H9 (cell line): ENCODE results near the gene S100A8. TPM values are rescaled to one million over a fixed set of nuclear protein-coding genes. Genes with fewer than 3 reads are reported as not detected.

Experiments used
- DNase-seq: peaks from one replicate; pipeline ENCODE4 v3.0.0-alpha.2; 2017
- H2AFZ ChIP-seq: one replicate; pipeline ENCODE4 v1.6.1; 2013; ENCODE audit warnings: mild to moderate bottlenecking, low read length, control low read depth, moderate library complexity
- H2AK5ac ChIP-seq: 2 replicates; pipeline ENCODE4 v1.6.1; 2013; ENCODE audit warnings: low read length, control low read depth, mixed read lengths; ENCODE audit not compliant: insufficient read length
- H2BK120ac ChIP-seq: one replicate; pipeline ENCODE4 v1.6.1; 2013; ENCODE audit warnings: low read depth, mild to moderate bottlenecking, low read length, control low read depth, inconsistent platforms; ENCODE audit not compliant: poor library complexity, severe bottlenecking
- H2BK12ac ChIP-seq: 2 replicates; pipeline ENCODE4 v1.6.1; 2013; ENCODE audit warnings: low read length, control low read depth, mixed read lengths, low read depth; ENCODE audit not compliant: insufficient read length
- H2BK15ac ChIP-seq: 2 replicates; pipeline ENCODE4 v1.6.1; 2013; ENCODE audit warnings: low read depth, low read length, control low read depth
- H2BK20ac ChIP-seq: one replicate; pipeline ENCODE4 v1.6.1; 2013; ENCODE audit warnings: low read depth, mild to moderate bottlenecking, low read length, control low read depth, inconsistent platforms; ENCODE audit not compliant: poor library complexity, severe bottlenecking
- H2BK5ac ChIP-seq: 2 replicates; pipeline ENCODE4 v1.6.1; 2013; ENCODE audit warnings: low read length, control low read depth, mixed read lengths; ENCODE audit not compliant: insufficient read length
- H3K14ac ChIP-seq: 2 replicates; pipeline ENCODE4 v1.6.1; 2013; ENCODE audit warnings: low read length, control low read depth; ENCODE audit not compliant: insufficient read depth
- H3K18ac ChIP-seq: 2 replicates; pipeline ENCODE4 v1.6.1; 2013; ENCODE audit warnings: low read depth, mild to moderate bottlenecking, mixed read lengths, low read length, control low read depth; ENCODE audit not compliant: insufficient read length
- H3K23ac ChIP-seq: 2 replicates; pipeline ENCODE4 v1.6.1; 2013; ENCODE audit warnings: low read length, control low read depth, mixed read lengths, low read depth; ENCODE audit not compliant: insufficient read length
- H3K23me2 ChIP-seq: 2 replicates; pipeline ENCODE4 v1.6.1; 2013; ENCODE audit warnings: low read depth, mild to moderate bottlenecking, mixed read lengths, low read length, control low read depth; ENCODE audit not compliant: insufficient read length, poor library complexity, severe bottlenecking
- H3K27ac ChIP-seq: 2 replicates; pipeline ENCODE4 v1.5.1; 2013; ENCODE audit warnings: low read length, control low read depth, mixed read lengths, low read depth; ENCODE audit not compliant: insufficient read length
- H3K27me3 ChIP-seq: 2 replicates; pipeline ENCODE4 v1.6.1; 2013; ENCODE audit warnings: low read length, control low read depth, inconsistent platforms; ENCODE audit not compliant: insufficient read depth
- H3K4ac ChIP-seq: 2 replicates; pipeline ENCODE4 v1.6.1; 2013; ENCODE audit warnings: low read depth, mild to moderate bottlenecking, control low read depth, inconsistent platforms, low read length, moderate library complexity
- H3K4me1 ChIP-seq: 2 replicates; pipeline ENCODE4 v1.6.1; 2013; ENCODE audit warnings: low read length, control low read depth, inconsistent platforms; ENCODE audit not compliant: insufficient read depth
- H3K4me2 ChIP-seq: 2 replicates; pipeline ENCODE4 v1.6.1; 2013; ENCODE audit warnings: low read length, control low read depth, mixed read lengths; ENCODE audit not compliant: insufficient read length, insufficient read depth
- H3K56ac ChIP-seq: 2 replicates; pipeline ENCODE4 v1.6.1; 2013; ENCODE audit warnings: low read depth, mild to moderate bottlenecking, mixed read lengths, low read length, control low read depth; ENCODE audit not compliant: insufficient read length
- H3K79me1 ChIP-seq: 2 replicates; pipeline ENCODE4 v1.6.1; 2013; ENCODE audit warnings: low read depth, mild to moderate bottlenecking, moderate library complexity, low read length, control low read depth, inconsistent platforms; ENCODE audit not compliant: insufficient read depth, poor library complexity, severe bottlenecking
- H3K79me2 ChIP-seq: 2 replicates; pipeline ENCODE4 v1.6.1; 2013; ENCODE audit warnings: low read length, control low read depth, inconsistent platforms; ENCODE audit not compliant: insufficient read depth
- H3K9ac ChIP-seq: 2 replicates; pipeline ENCODE4 v1.6.1; 2013; ENCODE audit warnings: low read length, control low read depth, mixed read lengths; ENCODE audit not compliant: insufficient read length; ENCODE audit errors: extremely low read depth
- H3K9me3 ChIP-seq: one replicate; pipeline ENCODE4 v1.6.1; 2013; ENCODE audit warnings: low read depth, low read length, inconsistent platforms; ENCODE audit not compliant: control insufficient read depth
- H3T11ph ChIP-seq: one replicate; pipeline ENCODE4 v1.6.1; 2013; ENCODE audit warnings: mild to moderate bottlenecking, low read length, control low read depth, inconsistent platforms
- H4K20me1 ChIP-seq: one replicate; pipeline ENCODE4 v1.6.1; 2013; ENCODE audit not compliant: control insufficient read depth, insufficient read length, insufficient read depth
- H4K5ac ChIP-seq: 2 replicates; pipeline ENCODE4 v1.6.1; 2013; ENCODE audit warnings: low read depth, mild to moderate bottlenecking, mixed read lengths, low read length, control low read depth; ENCODE audit not compliant: insufficient read length
- H4K8ac ChIP-seq: replicated peaks from 2 replicates; pipeline ENCODE4 v1.6.1; 2013; ENCODE audit warnings: low read length, control low read depth, mixed read lengths, low read depth; ENCODE audit not compliant: insufficient read length
- H4K91ac ChIP-seq: 2 replicates; pipeline ENCODE4 v1.6.1; 2013; ENCODE audit warnings: low read depth, mild to moderate bottlenecking, moderate library complexity, mixed read lengths, low read length, control low read depth; ENCODE audit not compliant: insufficient read length
- H3K27ac Mint-ChIP-seq, 3 experiments: 2 replicates in 2 of 3; 3 replicates in 1 of 3; pipeline ENCODE4 v1.8.0; 2020 to 2021; ENCODE audit warnings: mixed read lengths in 3 of 3, mild to moderate bottlenecking in 1 of 3, moderate library complexity in 1 of 3
- H3K27me3 Mint-ChIP-seq: 2 replicates; pipeline ENCODE4 v1.8.0; 2021; ENCODE audit warnings: low read depth, mild to moderate bottlenecking, moderate library complexity, mixed read lengths
- H3K36me3 Mint-ChIP-seq, 3 experiments: 2 replicates in 2 of 3; 3 replicates in 1 of 3; pipeline ENCODE4 v1.8.0; 2020 to 2021; ENCODE audit warnings: low read depth in 3 of 3, mixed read lengths in 3 of 3; ENCODE audit not compliant: insufficient read depth in 1 of 3
- H3K4me1 Mint-ChIP-seq, 2 experiments: 2 replicates each; pipeline ENCODE4 v1.8.0; 2020; ENCODE audit warnings: mixed read lengths in 2 of 2
- H3K4me3 Mint-ChIP-seq, 2 experiments: 2 replicates in 1 of 2; 3 replicates in 1 of 2; pipeline ENCODE4 v1.8.0; 2020 to 2021; ENCODE audit warnings: mild to moderate bottlenecking in 2 of 2, mixed read lengths in 2 of 2, moderate library complexity in 1 of 2
- H3K9me3 Mint-ChIP-seq, 2 experiments: 2 replicates in 1 of 2; 3 replicates in 1 of 2; pipeline ENCODE4 v1.8.0; 2020; ENCODE audit warnings: mild to moderate bottlenecking in 2 of 2, mixed read lengths in 2 of 2, moderate library complexity in 1 of 2
- WGBS: extraction: QIAGEN DNeasy Blood & Tissue Kit; methylation state at CpG from one replicate; pipeline ENCODE4 v1.1.7; 2013; ENCODE audit warnings: missing lambda C conversion rate, low lambda C conversion rate, mixed read lengths; ENCODE audit not compliant: insufficient read length; ENCODE audit errors: extremely low coverage; 5-methylcytosine and 5-hydroxymethylcytosine counted together
- total RNA-seq: library from RNA; stranded (reverse); gene quantifications from 2 replicates; pipeline ENCODE4 v1.2.1, GENCODE V29; 2021
- TF ChIP-seq, protein P1 (sequence below): fragments of 200-600 bp; sonication (generic); conservative IDR thresholded peaks from 3 replicates; pipeline ENCODE4 v1.8.0; 2021; ENCODE audit warnings: antibody characterized with exemption, mild to moderate bottlenecking

S100A8 gene
- total RNA-seq, 1 experiment from 2014 or later = not detected

DNA sequence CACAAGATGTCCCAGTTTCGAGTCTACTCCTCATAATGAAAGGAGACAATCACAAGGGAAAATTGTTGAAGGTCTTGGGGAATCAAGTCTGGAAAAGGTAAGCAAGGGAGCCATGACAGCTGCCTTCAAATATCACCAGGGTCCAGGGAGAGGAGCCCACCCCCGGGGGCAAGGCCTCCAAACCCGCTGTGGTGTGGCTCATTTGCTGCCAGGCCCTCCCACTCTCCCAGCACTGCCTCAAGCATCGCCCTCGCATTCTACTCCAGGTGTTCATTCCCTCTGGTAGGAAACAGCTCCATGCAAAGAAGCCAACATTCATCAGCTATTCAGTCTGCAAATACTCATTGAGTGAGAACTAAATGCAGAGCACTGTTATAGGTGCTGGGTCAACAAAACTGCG, 24.6 kb downstream of the S100A8 start:
- no peaks in the 10 kb centered on the region for H3K9me3 ChIP-seq
- Mint-ChIP-seq H3K4me3 (no peak overlapping the region), H3K36me3 (no peaks in the 10 kb centered on the region), H3K27ac (no peak overlapping the region), H3K4me1 (no peaks in the 10 kb centered on the region), H3K9me3 (peaks cover 0 to 10% of the 10 kb centered on the region in 2 experiments; a peak in 1 of 5 replicates), H3K27me3 (peaks cover 4% of the 10 kb centered on the region)
- no peak overlapping the region for H2AK5ac ChIP-seq
- no peak overlapping the region for H2BK12ac ChIP-seq
- H3K9ac ChIP-seq = no peak overlapping the region
- no peak overlapping the region for H2AFZ ChIP-seq
- H4K91ac ChIP-seq = no peak overlapping the region
- H3K4me1 ChIP-seq = no peaks in the 10 kb centered on the region
- no peak overlapping the region for H3K56ac ChIP-seq
- no peaks in the 10 kb centered on the region for H3K23me2 ChIP-seq
- no peaks in the 10 kb centered on the region for H3K27me3 ChIP-seq
- H3K27ac ChIP-seq = no peak overlapping the region
- H4K20me1 ChIP-seq = no peaks in the 10 kb centered on the region
- H3K79me1 ChIP-seq = no peaks in the 10 kb centered on the region
- no peak overlapping the region for H2BK120ac ChIP-seq
- no peak overlapping the region for H4K8ac ChIP-seq
- H3K18ac ChIP-seq = no peak overlapping the region
- no peak overlapping the region for H3K23ac ChIP-seq
- TF ChIP-seq, protein P1, sequence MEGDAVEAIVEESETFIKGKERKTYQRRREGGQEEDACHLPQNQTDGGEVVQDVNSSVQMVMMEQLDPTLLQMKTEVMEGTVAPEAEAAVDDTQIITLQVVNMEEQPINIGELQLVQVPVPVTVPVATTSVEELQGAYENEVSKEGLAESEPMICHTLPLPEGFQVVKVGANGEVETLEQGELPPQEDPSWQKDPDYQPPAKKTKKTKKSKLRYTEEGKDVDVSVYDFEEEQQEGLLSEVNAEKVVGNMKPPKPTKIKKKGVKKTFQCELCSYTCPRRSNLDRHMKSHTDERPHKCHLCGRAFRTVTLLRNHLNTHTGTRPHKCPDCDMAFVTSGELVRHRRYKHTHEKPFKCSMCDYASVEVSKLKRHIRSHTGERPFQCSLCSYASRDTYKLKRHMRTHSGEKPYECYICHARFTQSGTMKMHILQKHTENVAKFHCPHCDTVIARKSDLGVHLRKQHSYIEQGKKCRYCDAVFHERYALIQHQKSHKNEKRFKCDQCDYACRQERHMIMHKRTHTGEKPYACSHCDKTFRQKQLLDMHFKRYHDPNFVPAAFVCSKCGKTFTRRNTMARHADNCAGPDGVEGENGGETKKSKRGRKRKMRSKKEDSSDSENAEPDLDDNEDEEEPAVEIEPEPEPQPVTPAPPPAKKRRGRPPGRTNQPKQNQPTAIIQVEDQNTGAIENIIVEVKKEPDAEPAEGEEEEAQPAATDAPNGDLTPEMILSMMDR = no peak
- WGBS = no CpG with 5 or more reads among the region's 6 CpGs
- H3K14ac ChIP-seq = no peak overlapping the region
- no peaks in the 10 kb centered on the region for H3K79me2 ChIP-seq
- H3K4ac ChIP-seq = no peak overlapping the region
- H2BK5ac ChIP-seq = no peak overlapping the region
- no peak overlapping the region for H4K5ac ChIP-seq
- no peak overlapping the region for H3K4me2 ChIP-seq
- DNase-seq = peak; percentile 5
- no peak overlapping the region for H3T11ph ChIP-seq
- no peak overlapping the region for H2BK15ac ChIP-seq
- no peak overlapping the region for H2BK20ac ChIP-seq
